Renal cortex interstitium (tissue), 11 donors: ENCODE data around the gene MBD2. TPM values are rescaled to one million over a fixed set of nuclear protein-coding genes. Genes with fewer than 3 reads are reported as not detected.
"Not testable (repeated sequence)": the region's sequence is repeated elsewhere in the genome, so short reads cannot be mapped to it uniquely, and the experiment has no call there.

ENCODE experiments used
- DNase-seq, 11 donors: peaks; one replicate each; pipeline ENCODE4 v3.0.0-alpha.2; 2013; ENCODE audit warnings: low read depth in 9 of 11, low spot score in 4 of 11; ENCODE audit errors: extremely low read depth in 1 of 11
- polyA plus RNA-seq, 3 donors: library from polyadenylated mRNA; unstranded; fragments of 120-200 nt; gene quantifications; one replicate each; pipeline ENCODE4 v1.2.1, GENCODE V29; 2013; ENCODE audit not compliant: insufficient read length in 3 of 3

Gene MBD2
- polyA plus RNA-seq, 3 donors: 102 to 141 (median 123) TPM

GRCh38 chr18:54242327-54242726 lies 17.9 kb upstream of the MBD2 start:
- no peak for DNase-seq

GRCh38 chr18:54241483-54241882 lies 17.0 kb upstream of the MBD2 start:
- no peak for DNase-seq

GRCh38 chr18:54240629-54241107 lies 16.2 kb upstream of the MBD2 start:
- no peak for DNase-seq

GRCh38 chr18:54239601-54240000 lies 15.1 kb upstream of the MBD2 start:
- DNase-seq: no peak

GRCh38 chr18:54239091-54239490 lies 14.6 kb upstream of the MBD2 start:
- no peak for DNase-seq

GRCh38 chr18:54238173-54238936 lies 13.9 kb upstream of the MBD2 start:
- no peak for DNase-seq

GRCh38 chr18:54235871-54236270 lies 11.4 kb upstream of the MBD2 start:
- DNase-seq: no peak

GRCh38 chr18:54233747-54234146 lies 9.3 kb upstream of the MBD2 start:
- no peak for DNase-seq

GRCh38 chr18:54233228-54233625 lies 8.8 kb upstream of the MBD2 start:
- DNase-seq: no peak

GRCh38 chr18:54232485-54233227 lies 8.2 kb upstream of the MBD2 start:
- DNase-seq: no peak

- DNase-seq: no peak
Observed at GRCh38 chr18:54229421-54230059, 5.1 kb upstream of the MBD2 start.

GRCh38 chr18:54228364-54228763 lies 3.9 kb upstream of the MBD2 start:
- no peak for DNase-seq

- DNase-seq: peak in 10 of 11 donors; percentile 40 to 74 (median 68)
Observed at GRCh38 chr18:54223568-54224241, 764 bp downstream of the MBD2 start.

GRCh38 chr18:54222922-54223567 lies 1.4 kb downstream of the MBD2 start:
- DNase-seq: no peak

- no peak for DNase-seq
Observed at GRCh38 chr18:54220406-54220805, 4.1 kb downstream of the MBD2 start.

- DNase-seq: not testable (repeated sequence)
Observed at GRCh38 chr18:54218803-54219202, 5.7 kb downstream of the MBD2 start.

- no peak for DNase-seq
Observed at GRCh38 chr18:54218299-54218698, 6.2 kb downstream of the MBD2 start.

GRCh38 chr18:54217624-54218023 lies 6.8 kb downstream of the MBD2 start:
- DNase-seq: no peak

- no peak for DNase-seq
Observed at GRCh38 chr18:54215069-54215468, 9.4 kb downstream of the MBD2 start.
